WTC11 (cell line): Measurements from ENCODE around the gene ADARB2. TPM values are rescaled to one million over a fixed set of nuclear protein-coding genes. Genes with fewer than 3 reads are reported as not detected.

ENCODE experiments used
- ATAC-seq: fragments of 200-7000 bp; cut with Tn5 transposase; 2 replicates; pipeline ENCODE4 v1.10.0; 2021; ENCODE audit warnings: mild to moderate bottlenecking, moderate library complexity
- CTCF ChIA-PET: fragments of 300-600 bp; sonication (Branson Sonifier 250); formaldehyde crosslinking; loops from one replicate; lab custom pipeline; 2021; ENCODE audit warnings: antibody characterized with exemption; lab: Charles Lee
- POLR2A ChIA-PET: fragments of 350-600 bp; sonication (Branson Sonifier 250); formaldehyde crosslinking; loops from one replicate; lab custom pipeline; 2021; ENCODE audit warnings: antibody characterized with exemption; lab: Charles Lee
- DNase-seq: peaks from one replicate; pipeline ENCODE4 v3.0.0; 2021; ENCODE audit warnings: low spot score
- H3K27ac Mint-ChIP-seq: 2 replicates; pipeline ENCODE4 v1.8.0; 2021; ENCODE audit warnings: mixed read lengths
- H3K27me3 Mint-ChIP-seq: 2 replicates; pipeline ENCODE4 v1.8.0; 2021; ENCODE audit warnings: low read depth, mild to moderate bottlenecking, moderate library complexity, mixed read lengths
- H3K36me3 Mint-ChIP-seq: 2 replicates; pipeline ENCODE4 v1.8.0; 2021; ENCODE audit warnings: mixed read lengths
- H3K4me1 Mint-ChIP-seq: 2 replicates; pipeline ENCODE4 v1.8.0; 2022; ENCODE audit warnings: mixed read lengths
- H3K4me3 Mint-ChIP-seq: 2 replicates; pipeline ENCODE4 v1.8.0; 2021; ENCODE audit warnings: mild to moderate bottlenecking, moderate library complexity, mixed read lengths
- H3K9me3 Mint-ChIP-seq: 2 replicates; pipeline ENCODE4 v1.8.0; 2021; ENCODE audit warnings: mixed read lengths
- ATF1 ChIP-seq: sonication (generic); formaldehyde crosslinking; IDR thresholded peaks from 2 replicates; pipeline ENCODE4 v1.8.1; 2023; ENCODE audit warnings: mild to moderate bottlenecking, moderate library complexity, missing genetic modification reagents
- CREB1 ChIP-seq: sonication (generic); formaldehyde crosslinking; IDR thresholded peaks from 2 replicates; pipeline ENCODE4 v1.8.0; 2023; ENCODE audit warnings: mild to moderate bottlenecking, missing genetic modification reagents
- E2F1 ChIP-seq: sonication (generic); formaldehyde crosslinking; IDR thresholded peaks from 2 replicates; pipeline ENCODE4 v1.8.0; 2022; ENCODE audit warnings: mild to moderate bottlenecking, missing genetic modification reagents
- NFATC4 ChIP-seq: fragments of 250-450 bp; sonication (Bioruptor Pico); IDR thresholded peaks from 2 replicates; pipeline ENCODE4 v1.9.0; 2021; ENCODE audit warnings: mild to moderate bottlenecking
- NFE2L1 ChIP-seq: sonication (generic); formaldehyde crosslinking; IDR thresholded peaks from 2 replicates; pipeline ENCODE4 v1.8.1; 2023; ENCODE audit warnings: missing genetic modification reagents
- NR1H2 ChIP-seq: sonication (generic); formaldehyde crosslinking; IDR thresholded peaks from 2 replicates; pipeline ENCODE4 v1.9.0; 2021; ENCODE audit warnings: mild to moderate bottlenecking, moderate library complexity, missing genetic modification reagents
- NR2C2 ChIP-seq: sonication (generic); formaldehyde crosslinking; IDR thresholded peaks from 2 replicates; pipeline ENCODE4 v1.8.0; 2022; ENCODE audit warnings: mild to moderate bottlenecking, missing genetic modification reagents
- RORB ChIP-seq: fragments of 250-450 bp; sonication (Bioruptor Pico); IDR thresholded peaks from 2 replicates; pipeline ENCODE4 v1.9.0; 2021; ENCODE audit warnings: mild to moderate bottlenecking
- TCF7 ChIP-seq: sonication (generic); formaldehyde crosslinking; IDR thresholded peaks from 2 replicates; pipeline ENCODE4 v1.8.0; 2022; ENCODE audit warnings: mild to moderate bottlenecking, low read depth, missing genetic modification reagents, moderate library complexity
- TEAD4 ChIP-seq: sonication (generic); formaldehyde crosslinking; IDR thresholded peaks from 2 replicates; pipeline ENCODE4 v1.8.0; 2022; ENCODE audit warnings: mild to moderate bottlenecking, missing genetic modification reagents
- ZNF317 ChIP-seq: sonication (generic); formaldehyde crosslinking; IDR thresholded peaks from 2 replicates; pipeline ENCODE4 v1.8.1; 2023; ENCODE audit warnings: low read depth, mild to moderate bottlenecking, moderate library complexity, missing genetic modification reagents, borderline replicate concordance
- ZNF425 ChIP-seq: fragments of 250-450 bp; sonication (Bioruptor Pico); conservative IDR thresholded peaks from 2 replicates; pipeline ENCODE4 v1.9.0; 2021; ENCODE audit warnings: mild to moderate bottlenecking
- total RNA-seq: library from RNA; stranded (reverse); gene quantifications from 3 replicates; pipeline ENCODE4 v1.2.3, GENCODE V29; 2021
- TF ChIP-seq, protein P1 (sequence below): sonication (generic); formaldehyde crosslinking; IDR thresholded peaks from 2 replicates; pipeline ENCODE4 v1.8.1; 2022; ENCODE audit warnings: low read depth, mild to moderate bottlenecking, moderate library complexity, missing genetic modification reagents, borderline replicate concordance
- TF ChIP-seq, protein P2 (sequence below): sonication (generic); formaldehyde crosslinking; IDR thresholded peaks from 2 replicates; pipeline ENCODE4 v1.8.1; 2022; ENCODE audit warnings: mild to moderate bottlenecking, missing genetic modification reagents, moderate library complexity, borderline replicate concordance
- TF ChIP-seq, protein P3 (sequence below): sonication (generic); formaldehyde crosslinking; IDR thresholded peaks from 2 replicates; pipeline ENCODE4 v1.8.1; 2022; ENCODE audit warnings: mild to moderate bottlenecking, moderate library complexity, missing genetic modification reagents
- TF ChIP-seq, protein P4 (sequence below): sonication (generic); formaldehyde crosslinking; IDR thresholded peaks from 2 replicates; pipeline ENCODE4 v1.8.1; 2022; ENCODE audit warnings: low read depth, missing genetic modification reagents, borderline replicate concordance

The ADARB2 gene
- total RNA-seq, 1 experiment from 2014 or later = 3.7 TPM

DNA sequence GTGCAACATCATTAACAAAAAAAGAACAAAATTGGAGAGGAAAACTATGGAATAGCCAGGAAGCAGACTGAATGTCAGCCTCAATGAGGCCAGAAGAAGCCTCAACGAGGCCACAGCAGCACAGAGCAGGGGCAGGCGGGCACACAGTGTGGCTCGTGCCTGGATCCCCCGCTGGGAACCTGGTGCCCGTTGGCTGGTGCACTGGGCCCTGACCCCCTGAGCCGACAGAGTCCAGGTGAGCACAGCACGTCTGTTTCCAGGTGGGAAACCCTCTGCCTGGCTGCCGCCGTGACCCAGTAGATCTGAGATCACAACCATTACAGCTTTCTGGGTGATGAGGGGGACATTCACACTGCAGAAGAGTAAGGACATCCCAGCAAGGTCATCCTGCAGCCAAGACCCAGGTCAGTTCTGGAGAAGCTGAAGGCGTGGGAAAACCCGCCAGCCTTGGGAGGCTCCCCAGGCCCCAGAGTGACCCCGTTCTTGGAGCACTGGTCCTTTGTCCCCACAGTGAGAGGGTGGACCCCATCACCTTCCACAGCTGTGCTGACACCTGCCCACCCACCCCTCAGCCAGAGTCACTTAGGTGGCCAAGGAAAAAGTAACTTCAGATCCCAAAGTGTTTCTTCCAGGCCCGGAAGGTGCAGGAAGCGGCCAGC, 222.1 kb downstream of the ADARB2 start:
- DNase-seq = no peak
- POLR2A ChIA-PET = no interaction called here
- Mint-ChIP-seq H3K27ac (no peak overlapping the region), H3K9me3 (peaks cover 14% of the 10 kb centered on the region)
- TF ChIP-seq NR1H2 (no peak), ZNF425 (no peak), RORB (no peak), ATF1 (CRISPR knock-in tag) (no peak), ZNF317 (CRISPR knock-in tag) (no peak), TCF7 (CRISPR knock-in tag) (no peak), NFATC4 (CRISPR knock-in tag) (no peak), E2F1 (CRISPR knock-in tag) (no peak), NR2C2 (CRISPR knock-in tag) (no peak), TEAD4 (CRISPR knock-in tag) (no peak), NFE2L1 (CRISPR knock-in tag) (no peak), CREB1 (CRISPR knock-in tag) (no peak)
- TF ChIP-seq, protein P1, sequence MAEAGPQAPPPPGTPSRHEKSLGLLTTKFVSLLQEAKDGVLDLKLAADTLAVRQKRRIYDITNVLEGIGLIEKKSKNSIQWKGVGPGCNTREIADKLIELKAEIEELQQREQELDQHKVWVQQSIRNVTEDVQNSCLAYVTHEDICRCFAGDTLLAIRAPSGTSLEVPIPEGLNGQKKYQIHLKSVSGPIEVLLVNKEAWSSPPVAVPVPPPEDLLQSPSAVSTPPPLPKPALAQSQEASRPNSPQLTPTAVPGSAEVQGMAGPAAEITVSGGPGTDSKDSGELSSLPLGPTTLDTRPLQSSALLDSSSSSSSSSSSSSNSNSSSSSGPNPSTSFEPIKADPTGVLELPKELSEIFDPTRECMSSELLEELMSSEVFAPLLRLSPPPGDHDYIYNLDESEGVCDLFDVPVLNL (CRISPR knock-in tag) = no peak
- TF ChIP-seq, protein P2, sequence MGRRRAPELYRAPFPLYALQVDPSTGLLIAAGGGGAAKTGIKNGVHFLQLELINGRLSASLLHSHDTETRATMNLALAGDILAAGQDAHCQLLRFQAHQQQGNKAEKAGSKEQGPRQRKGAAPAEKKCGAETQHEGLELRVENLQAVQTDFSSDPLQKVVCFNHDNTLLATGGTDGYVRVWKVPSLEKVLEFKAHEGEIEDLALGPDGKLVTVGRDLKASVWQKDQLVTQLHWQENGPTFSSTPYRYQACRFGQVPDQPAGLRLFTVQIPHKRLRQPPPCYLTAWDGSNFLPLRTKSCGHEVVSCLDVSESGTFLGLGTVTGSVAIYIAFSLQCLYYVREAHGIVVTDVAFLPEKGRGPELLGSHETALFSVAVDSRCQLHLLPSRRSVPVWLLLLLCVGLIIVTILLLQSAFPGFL = no peak
- TF ChIP-seq, protein P3, sequence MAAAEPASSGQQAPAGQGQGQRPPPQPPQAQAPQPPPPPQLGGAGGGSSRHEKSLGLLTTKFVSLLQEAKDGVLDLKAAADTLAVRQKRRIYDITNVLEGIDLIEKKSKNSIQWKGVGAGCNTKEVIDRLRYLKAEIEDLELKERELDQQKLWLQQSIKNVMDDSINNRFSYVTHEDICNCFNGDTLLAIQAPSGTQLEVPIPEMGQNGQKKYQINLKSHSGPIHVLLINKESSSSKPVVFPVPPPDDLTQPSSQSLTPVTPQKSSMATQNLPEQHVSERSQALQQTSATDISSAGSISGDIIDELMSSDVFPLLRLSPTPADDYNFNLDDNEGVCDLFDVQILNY (CRISPR knock-in tag) = no peak
- TF ChIP-seq, all 79 proteins: peak for 0
- Mint-ChIP-seq H3K4me1 (peaks cover 3% of the 10 kb centered on the region; the same call in 1 of the 2 replicates), H3K4me3 (no peak overlapping the region), H3K27me3 (peaks cover 3% of the 10 kb centered on the region), H3K36me3 (no peaks in the 10 kb centered on the region)
- CTCF ChIA-PET = no interaction called here
- no peak for ATAC-seq

DNA sequence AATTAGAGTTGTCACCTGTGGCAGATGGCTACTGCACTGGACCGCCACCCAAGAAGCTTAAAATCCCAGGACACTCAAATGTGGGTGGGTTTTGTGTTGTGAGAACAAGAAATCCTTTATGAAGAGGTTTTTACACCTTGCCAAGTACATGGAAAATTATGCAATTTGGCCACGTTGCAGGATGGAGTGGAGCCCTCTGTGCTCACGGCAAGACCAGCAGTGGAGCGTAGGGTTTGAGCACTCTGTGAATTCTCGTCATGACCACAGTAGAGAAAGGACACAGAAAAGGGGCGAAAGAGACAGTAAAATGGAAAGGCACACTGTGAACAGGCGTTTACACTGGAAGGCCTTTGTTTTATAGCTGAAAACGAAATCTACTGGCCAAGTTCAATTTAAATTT, 222.6 kb downstream of the ADARB2 start:
- CTCF ChIA-PET = no interaction called here
- no peak for DNase-seq
- TF ChIP-seq, protein P4, sequence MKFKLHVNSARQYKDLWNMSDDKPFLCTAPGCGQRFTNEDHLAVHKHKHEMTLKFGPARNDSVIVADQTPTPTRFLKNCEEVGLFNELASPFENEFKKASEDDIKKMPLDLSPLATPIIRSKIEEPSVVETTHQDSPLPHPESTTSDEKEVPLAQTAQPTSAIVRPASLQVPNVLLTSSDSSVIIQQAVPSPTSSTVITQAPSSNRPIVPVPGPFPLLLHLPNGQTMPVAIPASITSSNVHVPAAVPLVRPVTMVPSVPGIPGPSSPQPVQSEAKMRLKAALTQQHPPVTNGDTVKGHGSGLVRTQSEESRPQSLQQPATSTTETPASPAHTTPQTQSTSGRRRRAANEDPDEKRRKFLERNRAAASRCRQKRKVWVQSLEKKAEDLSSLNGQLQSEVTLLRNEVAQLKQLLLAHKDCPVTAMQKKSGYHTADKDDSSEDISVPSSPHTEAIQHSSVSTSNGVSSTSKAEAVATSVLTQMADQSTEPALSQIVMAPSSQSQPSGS (CRISPR knock-in tag) = no peak
- Mint-ChIP-seq H3K9me3 (peaks cover 14% of the 10 kb centered on the region), H3K4me3 (no peak overlapping the region), H3K27ac (no peak overlapping the region), H3K4me1 (peaks cover 3% of the 10 kb centered on the region; the same call in 1 of the 2 replicates), H3K27me3 (peaks cover 8% of the 10 kb centered on the region), H3K36me3 (no peaks in the 10 kb centered on the region)
- no peak for ATAC-seq
- POLR2A ChIA-PET = no interaction called here
